ENCODE data around the gene PRPF40A.
A peak's percentile ranks its signal among the peaks of the same experiment; 100 is the strongest.

Gene PRPF40A

GRCh38 chr2:152638590-152638989 is 78.7 kb downstream of the PRPF40A start:
- H3K27ac ChIP-seq: no peak overlapping the region
- TF ChIP-seq, protein P1, sequence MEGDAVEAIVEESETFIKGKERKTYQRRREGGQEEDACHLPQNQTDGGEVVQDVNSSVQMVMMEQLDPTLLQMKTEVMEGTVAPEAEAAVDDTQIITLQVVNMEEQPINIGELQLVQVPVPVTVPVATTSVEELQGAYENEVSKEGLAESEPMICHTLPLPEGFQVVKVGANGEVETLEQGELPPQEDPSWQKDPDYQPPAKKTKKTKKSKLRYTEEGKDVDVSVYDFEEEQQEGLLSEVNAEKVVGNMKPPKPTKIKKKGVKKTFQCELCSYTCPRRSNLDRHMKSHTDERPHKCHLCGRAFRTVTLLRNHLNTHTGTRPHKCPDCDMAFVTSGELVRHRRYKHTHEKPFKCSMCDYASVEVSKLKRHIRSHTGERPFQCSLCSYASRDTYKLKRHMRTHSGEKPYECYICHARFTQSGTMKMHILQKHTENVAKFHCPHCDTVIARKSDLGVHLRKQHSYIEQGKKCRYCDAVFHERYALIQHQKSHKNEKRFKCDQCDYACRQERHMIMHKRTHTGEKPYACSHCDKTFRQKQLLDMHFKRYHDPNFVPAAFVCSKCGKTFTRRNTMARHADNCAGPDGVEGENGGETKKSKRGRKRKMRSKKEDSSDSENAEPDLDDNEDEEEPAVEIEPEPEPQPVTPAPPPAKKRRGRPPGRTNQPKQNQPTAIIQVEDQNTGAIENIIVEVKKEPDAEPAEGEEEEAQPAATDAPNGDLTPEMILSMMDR (conservative IDR thresholded peaks at IDR 0.05): no peak

DNA sequence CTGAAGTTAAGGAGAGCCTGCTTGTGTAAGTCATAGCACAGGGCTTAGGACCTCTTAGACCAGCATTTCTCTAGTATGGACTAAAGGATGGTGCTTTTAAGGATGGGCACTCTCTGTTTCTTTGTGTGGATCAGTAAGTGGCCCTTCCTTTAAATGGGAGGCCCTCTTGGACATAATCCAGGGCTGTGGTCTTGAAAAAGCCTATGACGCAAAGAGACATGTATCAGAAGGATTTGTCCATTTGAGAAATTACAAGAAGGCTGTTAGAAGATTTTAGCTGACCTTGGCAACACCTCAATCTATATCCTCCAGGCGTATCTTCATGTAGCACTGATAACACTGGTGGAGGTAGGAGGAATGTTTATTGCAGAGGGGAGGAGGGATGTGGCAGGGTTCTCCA is 79.2 kb downstream of the PRPF40A start:
- no peak overlapping the region for H3K27ac ChIP-seq
- TF ChIP-seq, protein P1 (conservative IDR thresholded peaks at IDR 0.05): no peak

DNA sequence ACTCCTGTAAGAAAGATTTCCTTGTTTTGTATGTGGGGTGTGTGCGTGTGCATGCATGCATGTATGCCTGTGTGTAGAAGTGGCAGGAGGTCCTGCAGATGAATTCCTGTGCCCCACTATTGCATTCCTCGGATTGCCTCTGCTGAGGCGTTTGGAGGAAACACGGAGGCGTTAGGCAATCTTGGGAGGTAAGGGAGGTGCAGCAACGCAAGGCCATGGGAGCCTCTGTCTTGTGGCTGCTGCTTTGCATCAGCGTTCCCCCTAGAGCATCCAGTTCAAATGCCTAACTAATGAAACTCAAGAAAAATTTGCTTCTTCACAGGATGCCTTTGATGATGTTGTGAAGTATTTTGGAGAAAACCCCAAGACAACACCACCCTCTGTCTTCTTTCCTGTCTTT is 80.0 kb downstream of the PRPF40A start:
- TF ChIP-seq, protein P1 (conservative IDR thresholded peaks at IDR 0.05): no peak
- no peak overlapping the region for H3K27ac ChIP-seq

DNA sequence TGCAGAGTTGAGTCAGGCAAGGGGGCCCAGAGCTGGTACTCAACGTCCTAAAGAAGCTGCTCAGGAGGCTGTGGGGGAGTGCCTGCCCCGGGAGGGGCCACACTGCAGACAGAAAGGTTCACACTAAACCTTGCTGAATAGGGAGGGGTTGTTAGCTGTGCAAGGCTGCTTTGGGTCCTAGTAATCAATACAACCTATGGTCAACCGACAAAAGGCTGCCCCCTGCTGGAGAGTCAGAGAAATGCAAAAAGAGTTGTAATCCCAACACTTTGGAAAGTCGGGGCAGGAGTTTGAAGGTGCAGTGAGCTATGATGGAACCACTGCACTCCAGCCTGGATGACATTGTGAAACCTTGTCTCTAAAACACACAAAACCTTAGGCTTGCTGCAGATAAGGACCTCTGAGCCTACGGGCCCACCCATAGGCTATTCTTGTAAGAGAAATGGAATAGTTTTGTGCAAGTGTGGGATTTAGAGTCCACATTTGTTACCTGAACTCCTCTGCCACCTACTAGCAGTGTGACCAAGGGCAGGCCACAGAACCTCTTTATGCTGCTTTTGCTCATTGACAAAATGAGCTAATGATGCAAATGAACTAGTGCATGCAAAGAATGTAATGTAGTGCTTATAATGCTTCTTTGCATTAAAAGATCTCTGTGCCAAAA is 81.5 kb downstream of the PRPF40A start:
- TF ChIP-seq, protein P1 (conservative IDR thresholded peaks at IDR 0.05): peak; percentile 72

DNA sequence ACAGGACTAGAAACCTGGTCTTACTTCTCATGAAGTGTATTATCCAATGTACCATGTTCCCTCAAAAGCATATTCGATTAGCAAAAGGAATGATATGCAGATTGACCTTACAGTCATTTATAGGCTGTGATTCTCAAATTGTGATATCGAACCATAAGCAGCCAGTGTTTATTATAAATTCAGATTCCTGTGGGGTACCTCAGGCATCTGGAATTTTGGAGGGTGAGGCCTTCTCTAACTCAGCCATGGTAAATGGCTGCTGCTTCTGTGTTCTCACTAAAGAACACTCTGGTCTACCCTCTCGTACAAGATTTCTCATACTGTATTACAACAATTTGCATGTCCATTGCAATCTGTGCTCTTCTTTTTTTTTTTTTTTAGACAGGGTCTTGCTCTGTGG is 84.5 kb downstream of the PRPF40A start:
- H3K27ac ChIP-seq: no peak overlapping the region
- TF ChIP-seq, protein P1 (conservative IDR thresholded peaks at IDR 0.05): no peak

More for the DNA sequence above, 81.5 kb downstream of the PRPF40A start:
- H3K27ac ChIP-seq: no peak overlapping the region

DNA sequence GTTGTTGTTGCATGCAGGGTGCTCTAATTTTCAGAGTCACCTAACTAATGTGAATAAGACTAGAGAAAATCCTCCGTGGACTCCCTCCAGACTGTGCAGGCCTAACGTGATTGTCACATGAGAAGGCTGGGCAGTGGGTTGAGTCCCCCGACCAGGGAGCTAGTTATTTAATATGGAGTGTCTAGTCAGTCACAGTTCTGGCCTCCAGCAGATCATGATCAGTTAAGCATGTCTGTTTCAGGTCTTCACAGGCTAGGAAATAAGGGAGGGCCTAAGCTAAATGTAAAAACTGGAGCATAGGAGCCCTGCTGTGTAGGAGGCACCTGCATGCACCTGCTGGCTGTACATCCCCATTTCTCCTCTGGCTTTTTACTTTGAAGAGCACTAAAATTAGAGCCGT is 86.8 kb downstream of the PRPF40A start:
- no peak overlapping the region for H3K27ac ChIP-seq
- TF ChIP-seq, protein P1 (conservative IDR thresholded peaks at IDR 0.05): no peak

DNA sequence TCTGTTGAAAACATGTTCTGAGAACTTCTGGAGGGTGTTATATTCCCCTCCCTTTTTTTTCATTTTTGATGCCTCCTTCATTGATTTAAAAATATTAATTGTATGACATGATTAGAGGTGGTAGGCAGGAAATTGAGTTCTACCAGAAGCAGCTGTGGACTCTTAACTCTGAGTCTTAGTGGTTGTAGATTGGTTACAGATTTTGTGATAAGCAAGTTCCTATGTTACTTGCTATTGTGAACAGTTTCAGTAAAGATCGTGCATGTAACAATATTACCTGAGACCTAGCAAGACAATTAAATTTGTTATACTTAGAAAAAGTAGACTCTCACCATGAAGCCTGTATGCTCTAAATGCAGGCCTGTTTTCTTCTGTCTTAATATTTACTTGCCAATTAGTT is 88.1 kb downstream of the PRPF40A start:
- TF ChIP-seq, protein P1 (conservative IDR thresholded peaks at IDR 0.05): no peak
- no peak overlapping the region for H3K27ac ChIP-seq

All from VCaP (cell line).